Mucosa of rectum (tissue), 2 donors: ENCODE measurements around the gene FRRS1L.
"Not testable (repeated sequence)": the region's sequence is repeated elsewhere in the genome, so short reads cannot be mapped to it uniquely, and the experiment has no call there.

Experiments
- H3K27ac ChIP-seq, 2 donors: one replicate each; pipeline ENCODE4 v1.7.0; 2013; ENCODE audit warnings: inconsistent platforms in 2 of 2, low read depth in 2 of 2, low read length in 2 of 2
- H3K27me3 ChIP-seq, 2 donors: one replicate each; pipeline ENCODE4 v1.7.0; 2013; ENCODE audit warnings: low read length in 2 of 2; ENCODE audit not compliant: control insufficient read depth in 2 of 2, insufficient read depth in 2 of 2
- H3K36me3 ChIP-seq, 2 donors: one replicate each; pipeline ENCODE4 v1.7.0; 2013; ENCODE audit warnings: low read length in 2 of 2; ENCODE audit not compliant: control insufficient read depth in 2 of 2, insufficient read depth in 2 of 2
- H3K4me1 ChIP-seq, 2 donors: one replicate each; pipeline ENCODE4 v1.7.0; 2013; ENCODE audit warnings: low read length in 2 of 2, mild to moderate bottlenecking in 1 of 2; ENCODE audit not compliant: control insufficient read depth in 2 of 2, insufficient read depth in 2 of 2
- H3K4me3 ChIP-seq, 2 donors: one replicate each; pipeline ENCODE4 v1.7.0; 2013; ENCODE audit warnings: low read length in 2 of 2
- H3K9ac ChIP-seq, 2 donors: one replicate each; pipeline ENCODE4 v1.7.0; 2013; ENCODE audit warnings: low read length in 2 of 2, low read depth in 1 of 2, mild to moderate bottlenecking in 1 of 2
- H3K9me3 ChIP-seq, 2 donors: one replicate each; pipeline ENCODE4 v1.7.0; 2013; ENCODE audit warnings: low read length in 2 of 2; ENCODE audit not compliant: control insufficient read depth in 2 of 2
- donor health status: healthy.
- donor health status: Normal muscosa, but diverticular disease.

FRRS1L gene

GRCh38 chr9:109138421-109138820 is 28.6 kb downstream of the FRRS1L start:
- no peaks in the 10 kb centered on the region for H3K27me3 ChIP-seq
- no peaks in the 10 kb centered on the region for H3K9me3 ChIP-seq
- no peak overlapping the region for H3K4me3 ChIP-seq
- no peak overlapping the region for H3K9ac ChIP-seq
- no peak overlapping the region for H3K27ac ChIP-seq
- no peaks in the 10 kb centered on the region for H3K36me3 ChIP-seq
- peaks cover 0 to under 1% of the 10 kb centered on the region in 2 donors for H3K4me1 ChIP-seq

GRCh38 chr9:109134167-109134578 is 32.9 kb downstream of the FRRS1L start:
- no peaks in the 10 kb centered on the region for H3K27me3 ChIP-seq
- no peak overlapping the region for H3K9ac ChIP-seq
- no peaks in the 10 kb centered on the region for H3K9me3 ChIP-seq
- H3K36me3 ChIP-seq = no peaks in the 10 kb centered on the region
- H3K4me1 ChIP-seq = peaks cover 4 to 5% of the 10 kb centered on the region in 2 donors
- H3K4me3 ChIP-seq = no peak overlapping the region
- H3K27ac ChIP-seq = no peak overlapping the region

GRCh38 chr9:109133533-109133932 is 33.5 kb downstream of the FRRS1L start:
- Histone ChIP-seq H3K9me3 (no peaks in the 10 kb centered on the region), H3K27ac (no peak overlapping the region), H3K36me3 (no peaks in the 10 kb centered on the region)

GRCh38 chr9:109132567-109133021 is 34.5 kb downstream of the FRRS1L start:
- H3K9me3 ChIP-seq = no peaks in the 10 kb centered on the region
- no peak overlapping the region for H3K4me3 ChIP-seq
- no peaks in the 10 kb centered on the region for H3K36me3 ChIP-seq
- peaks cover 8% of the 10 kb centered on the region in 2 donors for H3K4me1 ChIP-seq
- no peak overlapping the region for H3K9ac ChIP-seq
- H3K27me3 ChIP-seq = no peaks in the 10 kb centered on the region
- H3K27ac ChIP-seq = no peak overlapping the region

More at GRCh38 chr9:109133533-109133932, 33.5 kb downstream of the FRRS1L start:
- Histone ChIP-seq H3K4me1 (peaks cover 8% of the 10 kb centered on the region in 2 donors), H3K9ac (no peak overlapping the region), H3K4me3 (no peak overlapping the region), H3K27me3 (no peaks in the 10 kb centered on the region)

- Histone ChIP-seq H3K27ac (no peak overlapping the region), H3K9me3 (no peaks in the 10 kb centered on the region), H3K4me3 (peak overlapping the region in 1 of 2 donors; percentile 42), H3K9ac (no peak overlapping the region), H3K4me1 (peaks cover 8% of the 10 kb centered on the region in 2 donors), H3K36me3 (no peaks in the 10 kb centered on the region), H3K27me3 (no peaks in the 10 kb centered on the region)
Measured at GRCh38 chr9:109129470-109130197, 37.4 kb downstream of the FRRS1L start.

- H3K4me3 ChIP-seq, H3K9ac ChIP-seq, H3K4me1 ChIP-seq, H3K27ac ChIP-seq, H3K36me3 ChIP-seq, H3K27me3 ChIP-seq, H3K9me3 ChIP-seq: not testable (repeated sequence)
Measured at GRCh38 chr9:109126671-109127070, 40.4 kb downstream of the FRRS1L start.

- H3K9me3 ChIP-seq = no peaks in the 10 kb centered on the region
- H3K36me3 ChIP-seq = no peaks in the 10 kb centered on the region
- no peak overlapping the region for H3K9ac ChIP-seq
- no peak overlapping the region for H3K27ac ChIP-seq
- H3K4me1 ChIP-seq = peaks cover 3 to 10% of the 10 kb centered on the region in 2 donors
- no peaks in the 10 kb centered on the region for H3K27me3 ChIP-seq
- no peak overlapping the region for H3K4me3 ChIP-seq
Measured at GRCh38 chr9:109124121-109124520, 42.9 kb downstream of the FRRS1L start.

GRCh38 chr9:109122726-109123621 is 44.1 kb downstream of the FRRS1L start:
- no peaks in the 10 kb centered on the region for H3K36me3 ChIP-seq
- no peak overlapping the region for H3K27ac ChIP-seq
- no peak overlapping the region for H3K9ac ChIP-seq
- H3K4me3 ChIP-seq = no peak overlapping the region
- H3K9me3 ChIP-seq = no peaks in the 10 kb centered on the region
- H3K4me1 ChIP-seq = peaks cover 3 to 15% of the 10 kb centered on the region in 2 donors
- no peaks in the 10 kb centered on the region for H3K27me3 ChIP-seq

- Histone ChIP-seq H3K4me1 (peaks cover 7 to 20% of the 10 kb centered on the region in 2 donors), H3K27ac (no peak overlapping the region), H3K9ac (no peak overlapping the region), H3K9me3 (no peaks in the 10 kb centered on the region), H3K27me3 (no peaks in the 10 kb centered on the region), H3K36me3 (no peaks in the 10 kb centered on the region), H3K4me3 (no peak overlapping the region)
Measured at GRCh38 chr9:109121232-109121796, 45.7 kb downstream of the FRRS1L start.
